HTERT RPE-1 (cell line): ENCODE results near the gene ERBB4.

ENCODE experiments used
- in situ Hi-C: fragments of 300-500 bp; cut with MboI; formaldehyde crosslinking; loops from 4 replicates; pipeline ENCODE4 v1.14.3; 2020; ENCODE audit warnings: low sequenced_read_pairs

ERBB4 gene

GRCh38 chr2:211946960-211947359 lies 591.6 kb downstream of the ERBB4 start:
- in situ Hi-C loops, result no loop called here

DNA sequence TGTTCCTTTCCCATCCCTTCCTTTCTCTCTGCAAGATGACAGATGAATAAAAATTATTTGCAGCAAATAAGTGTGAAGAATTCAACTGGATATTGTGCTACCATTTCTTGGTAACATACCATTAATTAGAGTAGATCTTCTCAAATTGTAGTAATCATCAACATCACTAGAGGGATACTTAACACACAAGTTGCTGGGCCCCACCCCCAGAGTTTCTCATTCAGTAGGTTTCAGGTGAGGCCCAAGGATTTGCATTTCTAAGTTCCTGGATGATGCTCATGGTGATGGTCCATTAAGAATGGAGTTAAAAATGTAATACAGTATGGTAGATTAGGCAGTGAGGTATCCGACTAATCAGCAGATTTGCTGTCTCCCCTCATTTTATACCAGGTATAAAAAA lies 594.0 kb downstream of the ERBB4 start:
- in situ Hi-C loops, result no loop called here

- in situ Hi-C loops, result no loop called here
Measured at GRCh38 chr2:211942153-211942552, 596.4 kb downstream of the ERBB4 start.

DNA sequence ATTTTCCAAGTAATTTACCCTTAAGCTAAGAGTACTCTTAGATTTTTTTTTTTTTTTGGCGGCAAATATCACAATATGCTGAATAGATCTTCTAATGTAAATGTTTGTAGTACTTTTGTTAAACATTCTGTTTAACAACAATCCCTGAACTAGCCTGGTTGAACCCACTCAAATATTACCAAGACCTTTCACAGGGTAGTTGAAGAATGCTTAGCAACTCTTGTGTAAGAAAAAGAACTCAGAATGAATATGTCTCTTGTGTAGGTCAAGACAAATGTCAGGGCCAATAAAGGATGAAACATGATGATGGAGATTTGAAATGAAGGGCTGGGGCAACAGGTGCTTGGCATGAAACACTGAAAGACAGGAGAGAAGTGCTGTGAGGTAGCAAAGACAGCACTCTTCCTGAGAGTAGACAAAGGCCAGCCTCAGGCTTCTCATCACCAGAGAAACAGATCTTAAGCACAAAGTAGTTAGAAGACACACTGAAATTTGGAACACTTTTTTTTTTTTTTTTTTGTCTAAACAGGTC lies 597.3 kb downstream of the ERBB4 start:
- in situ Hi-C loops, result no loop called here

DNA sequence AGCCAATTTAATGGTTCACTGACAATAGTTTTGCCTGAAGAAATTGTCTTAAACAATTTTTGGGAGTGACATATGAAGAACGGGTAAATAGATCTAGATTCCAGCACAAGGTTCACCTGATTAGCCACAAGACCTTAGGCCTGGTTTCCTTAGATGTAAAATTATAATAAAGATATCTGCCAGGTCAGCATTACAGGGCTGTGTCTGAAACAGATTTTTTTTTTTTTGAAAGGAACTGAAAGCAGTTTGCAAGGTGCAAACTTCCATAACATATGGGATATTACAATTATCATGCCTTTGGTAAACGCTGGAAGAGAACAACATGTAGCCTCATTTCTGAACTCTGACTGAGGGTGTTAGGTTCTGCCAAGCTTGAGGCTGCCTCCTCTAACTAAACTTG lies 599.4 kb downstream of the ERBB4 start:
- in situ Hi-C loops, result no loop called here

DNA sequence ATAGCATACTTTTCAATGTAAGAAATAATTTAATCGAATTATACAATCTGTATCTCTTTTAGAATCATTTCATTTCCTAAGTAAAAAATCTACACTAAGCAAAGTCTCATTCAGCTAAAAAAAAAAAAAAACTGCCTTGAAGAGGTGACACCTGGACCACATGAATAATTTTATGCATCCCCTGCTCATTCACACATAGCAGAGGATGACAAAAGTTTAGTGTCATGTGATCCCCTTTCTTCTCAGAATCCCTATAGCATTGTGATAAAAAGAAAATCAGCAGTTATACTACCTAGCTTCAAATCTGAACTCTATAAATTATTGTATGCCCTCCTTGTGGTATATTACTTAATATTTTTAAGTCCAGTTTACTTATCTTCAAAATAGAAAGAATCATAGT lies 603.8 kb downstream of the ERBB4 start:
- in situ Hi-C loops, result no loop called here

DNA sequence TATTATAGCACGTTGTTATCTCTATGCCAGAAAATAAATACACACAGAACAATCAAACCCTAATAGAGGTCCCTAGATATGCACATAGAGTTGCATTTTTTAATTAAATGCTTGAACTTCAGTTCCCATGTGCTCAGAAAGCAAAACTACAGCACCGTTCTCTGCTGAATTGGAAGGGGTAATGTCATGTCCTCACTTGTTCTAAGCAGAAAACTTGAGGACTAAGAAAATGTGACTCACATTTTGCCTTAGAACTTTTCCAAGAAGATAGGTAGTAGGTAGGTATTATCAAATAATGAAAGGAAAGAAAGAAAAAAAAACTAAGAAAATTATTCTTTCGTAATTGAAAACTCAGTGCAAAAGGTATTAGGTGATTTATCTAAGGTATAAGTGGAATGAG lies 607.3 kb downstream of the ERBB4 start:
- in situ Hi-C loops, result no loop called here

DNA sequence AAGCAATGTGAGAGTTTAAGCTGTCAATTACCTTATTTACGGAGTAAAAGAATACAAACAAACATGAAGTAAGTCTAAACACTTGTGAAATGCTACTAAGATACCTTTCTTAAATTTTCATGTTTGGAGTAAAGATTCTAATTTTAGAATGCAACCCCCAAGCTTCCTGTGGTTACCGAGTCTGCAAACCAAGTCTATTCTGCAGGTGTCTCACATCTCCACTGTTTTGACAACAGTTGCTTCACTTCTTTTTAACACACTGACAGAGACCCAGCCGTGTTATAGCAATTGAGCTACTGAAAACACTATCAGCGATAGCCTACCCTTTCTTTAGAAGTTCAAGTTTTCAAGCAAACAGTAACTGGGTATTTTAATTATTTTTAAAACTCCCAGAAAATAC lies 608.3 kb downstream of the ERBB4 start:
- in situ Hi-C loops, result no loop called here

GRCh38 chr2:211928201-211928600 lies 610.4 kb downstream of the ERBB4 start:
- in situ Hi-C loops, result no loop called here

DNA sequence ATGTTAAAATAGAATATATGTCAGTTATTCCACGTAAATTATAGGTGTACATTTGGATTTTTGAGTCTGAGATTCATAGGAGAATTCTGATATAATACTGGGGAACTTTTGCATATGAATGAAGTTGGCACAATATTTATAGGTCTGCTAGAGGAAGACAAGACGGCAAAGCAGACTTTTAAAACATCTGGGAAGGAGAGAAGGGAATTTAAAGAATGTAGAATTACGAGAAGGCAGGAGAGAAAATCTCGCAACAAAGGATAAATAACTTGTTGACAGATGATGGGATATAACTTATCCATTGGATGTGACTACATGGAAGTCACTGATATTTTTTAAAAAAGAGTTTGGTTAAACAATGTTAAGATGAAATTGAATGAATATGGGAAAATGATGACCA lies 615.6 kb downstream of the ERBB4 start:
- in situ Hi-C loops, result no loop called here

DNA sequence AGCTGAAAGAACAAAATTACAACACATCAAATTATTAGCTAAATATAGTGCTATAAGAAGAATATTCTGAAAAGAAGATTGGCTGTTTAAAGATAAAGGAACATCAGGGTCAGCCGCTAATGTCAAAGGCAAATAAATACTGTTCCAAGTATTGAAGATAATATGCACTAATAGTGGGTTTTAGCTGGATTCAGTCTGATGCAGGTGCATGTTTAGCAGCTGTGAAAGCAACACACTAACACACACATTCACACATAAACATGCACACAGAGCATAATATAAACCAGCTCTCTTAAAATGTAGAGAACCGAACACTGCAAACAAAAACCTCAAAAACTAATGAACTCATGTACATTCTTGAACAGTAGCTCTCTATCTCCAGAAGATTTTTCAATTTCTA lies 634.6 kb downstream of the ERBB4 start:
- in situ Hi-C loops, result no loop called here

GRCh38 chr2:211901226-211901846 lies 637.3 kb downstream of the ERBB4 start:
- in situ Hi-C loops, result no loop called here

DNA sequence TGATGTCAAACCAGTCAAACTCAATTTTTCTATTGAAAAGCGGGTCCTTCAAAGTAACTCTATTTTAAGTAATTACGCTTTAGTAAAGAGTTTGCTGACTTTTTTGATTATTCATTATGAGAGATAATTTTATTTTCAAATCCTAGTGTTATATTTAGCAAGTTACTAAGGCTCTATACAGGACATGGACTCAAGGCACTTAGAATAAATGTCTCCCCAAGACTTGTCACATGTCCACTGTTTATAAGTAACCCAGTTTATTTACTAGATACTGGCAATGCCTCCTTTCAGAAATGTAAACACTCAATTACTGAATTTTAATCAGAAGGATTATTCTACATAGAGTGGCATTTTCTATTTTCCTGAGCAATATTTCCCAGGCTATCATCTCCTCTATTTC lies 638.1 kb downstream of the ERBB4 start:
- in situ Hi-C loops, result no loop called here

DNA sequence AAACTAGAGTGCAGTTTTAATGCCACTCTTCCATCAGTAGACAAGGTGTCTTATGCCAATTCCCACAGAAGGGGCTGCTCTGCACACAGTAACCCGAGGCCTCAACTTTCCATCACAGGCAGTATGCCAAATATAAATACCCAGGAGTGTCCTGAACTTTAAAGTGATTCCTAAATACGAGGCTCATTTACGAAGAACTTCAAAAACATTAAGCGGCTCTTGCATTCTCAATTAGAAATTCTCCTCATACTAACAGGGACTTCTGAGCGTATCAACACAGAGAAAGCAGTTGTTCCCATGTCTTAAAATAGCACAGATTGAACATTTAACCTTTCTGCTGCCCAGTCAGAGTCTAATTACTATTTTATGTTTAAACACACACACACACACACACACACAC lies 638.6 kb downstream of the ERBB4 start:
- in situ Hi-C loops, result no loop called here

GRCh38 chr2:211898702-211899101 lies 639.9 kb downstream of the ERBB4 start:
- in situ Hi-C loops, result no loop called here

GRCh38 chr2:211881449-211881848 lies 657.2 kb downstream of the ERBB4 start:
- in situ Hi-C loops, result no loop called here

GRCh38 chr2:211879323-211879722 lies 659.3 kb downstream of the ERBB4 start:
- in situ Hi-C loops, result no loop called here

DNA sequence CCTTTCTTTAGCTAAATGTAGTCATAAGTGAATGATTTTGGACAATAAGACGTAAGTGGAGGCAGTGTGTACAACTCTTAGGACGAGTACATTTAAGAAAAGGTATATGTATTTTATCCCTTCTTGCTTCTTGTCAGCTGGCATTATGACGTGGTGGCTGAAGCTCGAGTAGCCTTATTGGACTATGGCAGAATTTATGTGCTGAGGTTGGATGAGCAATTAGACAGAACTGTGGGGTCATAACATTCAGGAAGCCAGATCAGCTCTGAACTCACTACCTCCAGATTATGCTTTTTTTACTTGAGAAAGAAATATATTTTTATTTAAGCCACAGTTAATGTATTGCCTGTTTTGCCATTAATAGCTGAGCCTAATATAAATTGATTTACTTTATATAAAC lies 661.5 kb downstream of the ERBB4 start:
- in situ Hi-C loops, result no loop called here

- in situ Hi-C loops, result no loop called here
Measured at GRCh38 chr2:211875488-211875887, 663.1 kb downstream of the ERBB4 start.

GRCh38 chr2:211868996-211869533 lies 669.5 kb downstream of the ERBB4 start:
- in situ Hi-C loops, result no loop called here

DNA sequence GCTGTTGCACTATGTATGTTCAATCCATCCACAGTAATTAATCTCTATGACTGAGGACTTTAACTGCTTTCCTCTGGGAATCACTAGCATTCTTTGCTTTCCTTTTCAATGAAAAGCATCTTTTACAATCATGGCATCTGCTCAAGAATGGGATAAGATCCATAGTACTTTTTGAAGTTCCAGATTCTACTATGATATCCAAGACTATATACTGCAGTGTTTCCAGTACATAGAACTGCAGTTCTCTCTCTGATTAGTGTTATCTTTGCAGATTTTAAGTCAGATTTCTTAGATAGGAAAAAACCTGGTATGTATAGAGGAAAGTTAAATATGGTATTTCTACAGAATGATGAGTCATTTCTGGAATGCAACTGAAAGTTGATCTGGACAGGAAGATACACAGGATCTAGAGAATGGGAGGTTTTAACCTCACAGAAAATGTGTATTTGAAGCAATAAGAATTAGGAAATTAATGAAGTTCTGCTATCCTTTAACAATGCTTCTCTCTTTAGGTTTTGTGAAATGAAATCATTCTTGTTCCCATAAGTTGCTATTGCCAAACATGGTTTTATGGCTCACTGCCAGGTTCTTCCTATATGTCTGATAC lies 670.7 kb downstream of the ERBB4 start:
- in situ Hi-C loops, result no loop called here

- in situ Hi-C loops, result no loop called here
Measured at GRCh38 chr2:211864328-211864727, 674.3 kb downstream of the ERBB4 start.

DNA sequence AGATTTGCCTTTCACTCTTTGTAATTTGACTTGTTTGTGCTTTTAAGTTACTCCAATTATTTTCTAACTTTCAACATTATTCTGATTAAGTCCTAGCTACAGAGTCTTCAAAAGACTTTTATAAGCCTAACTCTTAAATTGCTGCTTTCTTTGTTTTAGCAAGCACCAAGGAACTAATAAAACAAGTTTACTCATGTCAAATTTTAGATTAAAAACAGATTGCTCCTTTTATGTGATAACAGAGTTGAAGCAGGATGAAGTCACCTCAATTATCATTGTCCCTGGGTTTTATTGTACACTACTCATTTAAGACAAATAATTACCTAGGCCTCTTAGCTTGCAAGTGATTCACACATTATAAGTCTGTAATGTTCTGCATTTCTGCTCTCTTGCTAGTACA lies 678.4 kb downstream of the ERBB4 start:
- in situ Hi-C loops, result no loop called here
